ENCODE measurements around the gene ADCY9. TPM values are rescaled to one million over a fixed set of nuclear protein-coding genes. Genes with fewer than 3 reads are reported as not detected.

Gene ADCY9
- total and polyA plus RNA-seq, 8 donors = 6.6 to 20.9 (median 18.0) TPM

DNA sequence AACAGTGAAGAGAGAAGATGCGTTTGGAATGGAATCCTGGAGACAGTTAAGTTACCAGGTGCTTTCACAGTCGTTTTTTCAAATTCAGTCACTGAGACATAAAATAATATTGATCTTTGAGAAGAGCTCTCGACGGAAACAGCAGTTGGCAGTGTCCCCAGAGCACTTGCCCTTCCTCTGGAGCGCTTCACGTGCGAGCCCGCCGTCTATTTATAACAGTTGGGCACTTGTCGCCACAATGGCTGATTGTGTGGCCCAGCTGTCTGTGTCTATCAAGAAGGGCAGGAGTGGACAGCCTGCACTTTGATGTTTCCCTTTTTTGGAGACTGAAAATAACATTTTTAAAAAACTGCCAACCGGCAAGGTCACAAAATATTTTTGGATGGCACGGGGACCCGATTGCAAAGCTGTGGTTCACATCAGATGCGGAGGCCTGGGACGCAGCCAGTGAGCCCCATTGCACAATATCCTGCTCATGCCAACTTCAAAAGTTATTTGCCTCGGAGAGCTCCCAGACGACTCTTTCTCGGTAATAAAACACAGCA, 62.9 kb downstream of the ADCY9 start:
- H3K27me3 ChIP-seq = no peaks in the 10 kb centered on the region
- H3K9me3 ChIP-seq = no peaks in the 10 kb centered on the region
- peak overlapping the region in 1 of 4 donors; percentile 25 for H3K4me3 ChIP-seq
- H3K27ac ChIP-seq = peak overlapping the region in 3 of 4 donors; percentile 48 to 74 (median 66)
- DNase-seq (peak; percentile 70 to 81 (median 72)), FAIRE-seq (no peak), ATAC-seq (peak; percentile 86 to 92 (median 88))
- TF ChIP-seq, protein P1, sequence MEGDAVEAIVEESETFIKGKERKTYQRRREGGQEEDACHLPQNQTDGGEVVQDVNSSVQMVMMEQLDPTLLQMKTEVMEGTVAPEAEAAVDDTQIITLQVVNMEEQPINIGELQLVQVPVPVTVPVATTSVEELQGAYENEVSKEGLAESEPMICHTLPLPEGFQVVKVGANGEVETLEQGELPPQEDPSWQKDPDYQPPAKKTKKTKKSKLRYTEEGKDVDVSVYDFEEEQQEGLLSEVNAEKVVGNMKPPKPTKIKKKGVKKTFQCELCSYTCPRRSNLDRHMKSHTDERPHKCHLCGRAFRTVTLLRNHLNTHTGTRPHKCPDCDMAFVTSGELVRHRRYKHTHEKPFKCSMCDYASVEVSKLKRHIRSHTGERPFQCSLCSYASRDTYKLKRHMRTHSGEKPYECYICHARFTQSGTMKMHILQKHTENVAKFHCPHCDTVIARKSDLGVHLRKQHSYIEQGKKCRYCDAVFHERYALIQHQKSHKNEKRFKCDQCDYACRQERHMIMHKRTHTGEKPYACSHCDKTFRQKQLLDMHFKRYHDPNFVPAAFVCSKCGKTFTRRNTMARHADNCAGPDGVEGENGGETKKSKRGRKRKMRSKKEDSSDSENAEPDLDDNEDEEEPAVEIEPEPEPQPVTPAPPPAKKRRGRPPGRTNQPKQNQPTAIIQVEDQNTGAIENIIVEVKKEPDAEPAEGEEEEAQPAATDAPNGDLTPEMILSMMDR (IDR thresholded peaks at IDR 0.05) = no peak
- H3K36me3 ChIP-seq = no peaks in the 10 kb centered on the region
- intact Hi-C loops (cut with DNase I) = no loop called here
- WGBS, 2 donors = 2 to 3% methylated on average over 18 of the region's 18 CpGs
- peaks cover 0 to 22% (median 14%) of the 10 kb centered on the region in 3 donors for H3K4me1 ChIP-seq

DNA sequence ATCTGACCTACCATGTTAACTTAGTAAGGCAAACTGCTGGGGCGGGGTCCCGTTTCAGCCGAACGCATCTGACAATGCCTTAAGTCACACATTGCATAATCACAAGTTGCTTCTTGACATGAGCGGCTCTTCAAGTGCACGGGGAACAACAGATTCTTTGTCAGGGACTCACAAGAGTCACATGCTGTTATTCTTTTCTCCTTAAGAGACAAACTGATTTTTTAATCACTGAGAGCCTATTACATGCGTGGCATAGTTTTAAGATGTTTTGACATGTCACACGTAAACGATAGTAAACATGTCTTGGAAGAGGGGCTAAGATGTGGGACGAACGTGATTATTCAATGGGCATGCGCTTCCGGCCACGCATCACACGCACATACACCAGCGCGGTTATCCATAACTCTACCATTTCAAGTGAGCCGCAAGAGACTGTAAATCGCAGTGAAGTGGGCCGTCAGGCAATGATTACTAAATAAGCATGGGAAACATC, 63.4 kb downstream of the ADCY9 start:
- intact Hi-C loops (cut with DNase I) = no loop called here
- DNase-seq = peak in 1 of 6 donors; percentile 4
- 58 to 61% methylated on average over 20 of the region's 20 CpGs for WGBS, 2 donors
- H3K27ac ChIP-seq = peak overlapping the region in 3 of 4 donors; percentile 48 to 74 (median 66)
- H3K4me1 ChIP-seq = peaks cover 0 to 22% (median 14%) of the 10 kb centered on the region in 3 donors
- H3K27me3 ChIP-seq = no peaks in the 10 kb centered on the region
- peak in 3 of 4 donors; percentile 4 to 17 (median 15) for ATAC-seq
- TF ChIP-seq, protein P1 (IDR thresholded peaks at IDR 0.05) = no peak
- FAIRE-seq = no peak
- no peaks in the 10 kb centered on the region for H3K9me3 ChIP-seq
- H3K36me3 ChIP-seq = no peaks in the 10 kb centered on the region
- H3K4me3 ChIP-seq = peak overlapping the region in 1 of 4 donors; percentile 25

DNA sequence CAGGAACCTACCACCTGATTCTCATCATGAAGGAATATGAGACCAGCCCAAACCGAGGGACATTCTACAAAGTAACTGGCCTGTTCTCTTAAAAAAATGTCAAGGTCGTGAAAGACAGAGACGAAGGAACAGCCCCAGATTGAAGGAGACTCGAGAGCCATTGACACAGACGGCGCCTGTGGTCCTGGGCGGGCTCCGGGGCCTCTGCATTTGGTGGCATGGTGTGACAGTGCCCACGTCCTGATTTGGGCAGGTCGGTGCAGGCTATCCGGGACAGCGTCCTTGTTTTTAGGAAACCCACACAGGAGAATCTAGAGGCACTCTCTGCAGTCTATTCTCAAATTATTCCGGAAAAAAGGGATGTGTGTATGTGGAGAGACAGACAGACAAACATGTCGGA, 64.1 kb downstream of the ADCY9 start:
- FAIRE-seq (no peak), ATAC-seq (no peak), DNase-seq (peak in 1 of 6 donors; percentile 6)
- Histone ChIP-seq H3K9me3 (no peaks in the 10 kb centered on the region), H3K27ac (no peak overlapping the region), H3K4me3 (no peak overlapping the region), H3K4me1 (peaks cover 0 to 22% (median 14%) of the 10 kb centered on the region in 3 donors), H3K27me3 (no peaks in the 10 kb centered on the region), H3K36me3 (no peaks in the 10 kb centered on the region)
- TF ChIP-seq, protein P1 (IDR thresholded peaks at IDR 0.05) = no peak
- intact Hi-C loops (cut with DNase I) = no loop called here
- 88 to 90% methylated on average over 14 of the region's 14 CpGs for WGBS, 2 donors

DNA sequence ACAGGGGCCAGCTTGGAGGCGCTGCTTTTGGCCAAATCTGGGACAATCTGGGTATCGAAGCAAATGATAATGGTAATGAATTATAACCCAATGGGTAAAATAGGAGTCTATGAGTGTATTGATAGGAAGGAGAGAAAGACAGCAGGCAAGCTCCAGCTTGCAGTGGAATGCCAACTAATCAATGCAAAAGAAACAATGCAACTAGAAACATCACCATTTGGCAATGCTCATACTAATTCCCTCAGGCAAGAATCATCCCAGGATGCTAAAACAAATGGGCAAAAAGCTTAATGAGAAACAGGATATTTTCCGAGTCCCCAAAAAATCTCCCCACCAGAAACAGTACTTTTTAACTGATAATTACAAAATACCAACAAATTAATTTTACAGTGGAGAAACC, 64.7 kb downstream of the ADCY9 start:
- no peaks in the 10 kb centered on the region for H3K9me3 ChIP-seq
- H3K36me3 ChIP-seq = no peaks in the 10 kb centered on the region
- no peak overlapping the region for H3K27ac ChIP-seq
- DNase-seq (no peak), FAIRE-seq (no peak), ATAC-seq (no peak)
- no peaks in the 10 kb centered on the region for H3K27me3 ChIP-seq
- peaks cover 0 to 22% (median 14%) of the 10 kb centered on the region in 3 donors for H3K4me1 ChIP-seq
- intact Hi-C loops (cut with DNase I) = no loop called here
- no peak overlapping the region for H3K4me3 ChIP-seq
- TF ChIP-seq, protein P1 (IDR thresholded peaks at IDR 0.05) = no peak
- WGBS, 2 donors = 95% methylated on average over 3 of the region's 3 CpGs

DNA sequence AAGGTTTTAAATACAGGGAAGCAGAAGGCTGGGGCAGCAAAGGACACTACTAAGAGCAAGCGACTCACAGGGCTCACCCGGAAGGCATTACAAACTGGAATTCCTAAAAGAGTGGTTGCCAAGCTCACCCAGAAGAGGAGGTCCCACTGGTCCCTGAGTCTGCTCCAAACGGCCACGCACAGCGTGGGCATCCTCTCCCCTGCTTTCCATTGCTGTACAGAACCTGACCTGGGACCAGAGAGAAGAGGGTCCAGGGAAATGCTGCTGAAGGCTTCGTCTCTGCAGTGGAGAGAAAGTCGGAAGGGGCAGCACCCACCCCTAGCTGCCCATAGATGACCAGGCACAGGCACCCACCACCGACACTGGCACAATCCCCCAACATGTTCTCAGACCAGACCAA, 67.2 kb downstream of the ADCY9 start:
- Histone ChIP-seq H3K27ac (no peak overlapping the region), H3K4me1 (peaks cover 8 to 32% (median 24%) of the 10 kb centered on the region in 3 donors), H3K27me3 (no peaks in the 10 kb centered on the region), H3K9me3 (no peaks in the 10 kb centered on the region), H3K4me3 (no peak overlapping the region), H3K36me3 (no peaks in the 10 kb centered on the region)
- TF ChIP-seq, protein P1 (IDR thresholded peaks at IDR 0.05) = no peak
- WGBS, 2 donors = 95% methylated on average over 8 of the region's 8 CpGs
- DNase-seq = peak in 1 of 6 donors; percentile 5
- intact Hi-C loops (cut with DNase I) = no loop called here
- FAIRE-seq = no peak
- ATAC-seq = no peak
